K562 (cell line): ENCODE data around the gene TFAP2E. TPM values are rescaled to one million over a fixed set of nuclear protein-coding genes. Genes with fewer than 3 reads are reported as not detected.
A peak's percentile ranks its signal among the peaks of the same experiment; 100 is the strongest.

Experiments used
- ATAC-seq: fragments of 200-7000 bp; cut with Tn5 transposase; 3 replicates; pipeline ENCODE4 v1.9.1; 2020; ENCODE audit warnings: moderate library complexity
- BruUV-seq: library from RNA; stranded (reverse); fragments of 400-500 nt; replicated peaks from 2 replicates; lab custom pipeline; 2021; lab: Mats Ljungman, UMichigan
- CTCF ChIA-PET: fragments of 300-600 bp; formaldehyde crosslinking; extraction: SDS; loops from one replicate; lab custom pipeline; 2021; ENCODE audit warnings: low intra/inter-chr PET ratio; lab: Yijun Ruan, JAX
- POLR2A ChIA-PET: fragments of 300-600, 350-650 bp; sonication (Branson Sonifier 250); formaldehyde crosslinking; extraction: SDS; loops from one replicate; lab custom pipeline; 2021; ENCODE audit warnings: antibody characterized with exemption, inconsistent platforms; lab: Yijun Ruan, JAX
- DNase-seq, 4 experiments: peaks; one replicate each; pipeline versions ENCODE4 v3.0.0 to v3.0.0-alpha.2; 2011 to 2018; ENCODE audit warnings: low spot score in 3 of 4, mixed read lengths in 3 of 4; ENCODE audit errors: extremely low read depth in 1 of 4
- FAIRE-seq: peaks from 2 replicates; lab custom pipeline; 2011; peaks lifted over from hg19 to GRCh38; lab: Jason Lieb, UNC
- H2AFZ ChIP-seq: 2 replicates; pipeline ENCODE4 v1.6.0; 2011; ENCODE audit warnings: low read depth, low read length, control low read depth, inconsistent platforms
- H3K27ac ChIP-seq: fragments of 200-600 bp; 3 replicates; pipeline ENCODE4 v1.8.0; 2011; ENCODE audit warnings: low read depth, mild to moderate bottlenecking, control low read depth, inconsistent platforms, low read length, moderate library complexity, mixed read lengths; ENCODE audit errors: extremely low read depth
- H3K27me3 ChIP-seq, 2 experiments: fragments of 300-600 bp in 1 of 2; 2 replicates in 1 of 2; 3 replicates in 1 of 2; pipeline versions ENCODE4 v1.6.0 to v1.8.0; 2011; ENCODE audit warnings: inconsistent platforms in 2 of 2, low read length in 2 of 2, mild to moderate bottlenecking in 1 of 2, mixed read lengths in 1 of 2, moderate library complexity in 1 of 2; ENCODE audit not compliant: control insufficient read depth in 2 of 2, insufficient read depth in 2 of 2
- H3K36me3 ChIP-seq: fragments of 300-600 bp; 3 replicates; pipeline ENCODE4 v1.8.0; 2011; ENCODE audit warnings: mild to moderate bottlenecking, low read length, inconsistent platforms; ENCODE audit not compliant: control insufficient read depth, insufficient read depth
- H3K4me1 ChIP-seq, 2 experiments: fragments of 200-600 bp in 1 of 2; replicated peaks in 1 of 2; 2 replicates in 1 of 2; 3 replicates in 1 of 2; pipeline versions ENCODE4 v1.5.1 to v1.8.0; 2011; ENCODE audit warnings: inconsistent platforms in 2 of 2, low read length in 2 of 2, mild to moderate bottlenecking in 1 of 2, mixed read lengths in 1 of 2, moderate library complexity in 1 of 2; ENCODE audit not compliant: control insufficient read depth in 2 of 2, insufficient read depth in 2 of 2
- H3K4me2 ChIP-seq: 2 replicates; pipeline ENCODE4 v1.6.1; 2011; ENCODE audit warnings: low read length, control low read depth, inconsistent platforms, mixed read lengths; ENCODE audit not compliant: insufficient read depth
- H3K4me3 ChIP-seq: fragments of 200-600 bp; sonication (generic), shearing (Covaris generic); 2 replicates; pipeline ENCODE4 v1.5.1; 2016; ENCODE audit warnings: control low read depth, inconsistent platforms
- H3K79me2 ChIP-seq: fragments of 200-600 bp; 3 replicates; pipeline ENCODE4 v1.8.0; 2011; ENCODE audit warnings: low read length, inconsistent platforms; ENCODE audit not compliant: control insufficient read depth, insufficient read depth
- H3K9ac ChIP-seq, 2 experiments: 2 replicates each; pipeline versions ENCODE4 v1.6.0 to v1.6.1; 2011; ENCODE audit warnings: low read depth in 2 of 2, low read length in 2 of 2, control low read depth in 1 of 2, inconsistent platforms in 1 of 2, mild to moderate bottlenecking in 1 of 2, mixed read lengths in 1 of 2; ENCODE audit not compliant: insufficient read depth in 1 of 2
- H3K9me1 ChIP-seq: one replicate; pipeline ENCODE4 v1.6.0; 2011; ENCODE audit warnings: inconsistent platforms, mild to moderate bottlenecking, low read length, moderate library complexity; ENCODE audit not compliant: control insufficient read depth, insufficient read depth
- H3K9me3 ChIP-seq: replicated peaks from 2 replicates; pipeline ENCODE4 v1.5.1; 2011; ENCODE audit warnings: low read depth, low read length, inconsistent platforms; ENCODE audit not compliant: control insufficient read depth, insufficient read depth
- H4K20me1 ChIP-seq: replicated peaks from 2 replicates; pipeline ENCODE4 v1.6.1; 2011; ENCODE audit warnings: low read length, inconsistent platforms, mixed read lengths; ENCODE audit not compliant: control insufficient read depth, insufficient read depth
- C11orf30 ChIP-seq: fragments of 450-650 bp; IDR thresholded peaks from 2 replicates; pipeline ENCODE4 v1.6.1; 2016; ENCODE audit warnings: low read depth, mild to moderate bottlenecking
- FOSL1 ChIP-seq: fragments of 200-800 bp; sonication (Bioruptor generic); conservative IDR thresholded peaks from 2 replicates; pipeline ENCODE4 v1.6.1; 2016; ENCODE audit warnings: missing genetic modification characterization, missing compliant biosample characterization
- NRF1 ChIP-seq, 2 experiments: fragments of 450-650 bp; IDR thresholded peaks in 1 of 2; conservative IDR thresholded peaks in 1 of 2; 2 replicates each; pipeline ENCODE4 v1.6.1; 2014; ENCODE audit warnings: mild to moderate bottlenecking in 2 of 2
- PML ChIP-seq: IDR thresholded peaks from 2 replicates; pipeline ENCODE4 v1.6.1; 2012; ENCODE audit warnings: low read length, inconsistent platforms
- ZFPM2 ChIP-seq: fragments of 250-450 bp; sonication (Bioruptor Pico); IDR thresholded peaks from 2 replicates; pipeline ENCODE4 v1.5.1; 2022; ENCODE audit warnings: mild to moderate bottlenecking
- ZNF589 ChIP-seq: fragments of 200-800 bp; sonication (Bioruptor generic); IDR thresholded peaks from 2 replicates; pipeline ENCODE4 v1.6.1; 2016; ENCODE audit warnings: low read depth, missing genetic modification characterization, missing compliant biosample characterization
- WGBS: fragments of 100-300 bp; shearing (Covaris generic); methylation state at CpG from one replicate; pipeline ENCODE4 v1.1.6; 2016; ENCODE audit warnings: low coverage, mixed read lengths; ENCODE audit not compliant: insufficient coverage; ENCODE audit errors: missing lambda C conversion rate; 5-methylcytosine and 5-hydroxymethylcytosine counted together
- in situ Hi-C: fragments of 300-500 bp; cut with MboI; formaldehyde crosslinking; loops from 4 replicates; pipeline ENCODE4 v1.15.0; 2018; ENCODE audit warnings: inconsistent platforms, mixed read lengths
- intact Hi-C: fragments of 100-400 bp; cut with micrococcal nuclease; formaldehyde crosslinking; loops from 2 replicates; pipeline ENCODE4 v1.14.2; 2022
- polyA plus RNA-seq, 8 experiments: library from polyadenylated mRNA; depleted of rRNA in 4 of 8; stranded (reverse) in 5 of 8; unstranded in 3 of 8; fragments of >200 nt; fragmentation: Nextera tagmentation in 2 of 8; fragmentation: Illumina TruSeq in 1 of 8; extraction: Ambion mirVana in 2 of 8; extraction: Trizol in 1 of 8; gene quantifications; 2 replicates each; pipeline versions ENCODE4 v1.2.1 to v1.2.3, GENCODE V29; 2011 to 2014; ENCODE audit warnings: inconsistent platforms in 1 of 8, missing spikeins in 1 of 8
- total RNA-seq, 7 experiments: library from RNA; depleted of rRNA in 6 of 7; stranded (reverse); fragments of >200 nt in 6 of 7; fragmentation: Illumina TruSeq in 2 of 7; extraction: Trizol in 2 of 7; gene quantifications; 2 replicates each; pipeline versions ENCODE4 v1.2.1 to v1.2.3, GENCODE V29; 2011 to 2021; ENCODE audit warnings: low replicate concordance in 1 of 7
- TF ChIP-seq, protein P1 (sequence below), 2 experiments: IDR thresholded peaks; 2 replicates each; pipeline ENCODE4 v1.6.1; 2011; ENCODE audit warnings: borderline replicate concordance in 1 of 2, control low read depth in 1 of 2, low read depth in 1 of 2, low read length in 1 of 2, mild to moderate bottlenecking in 1 of 2, mixed read lengths in 1 of 2, moderate library complexity in 1 of 2; ENCODE audit not compliant: insufficient read depth in 1 of 2, insufficient read length in 1 of 2, poor library complexity in 1 of 2, severe bottlenecking in 1 of 2; ENCODE audit errors: extremely low read depth in 1 of 2

TFAP2E gene
- total and polyA plus RNA-seq, 9 of the 15 experiments (the other 6 are each of a cell fraction or from before 2014, with no cell fraction given): 0.03 to 0.11 (median 0.07) TPM; not detected in 4

DNA sequence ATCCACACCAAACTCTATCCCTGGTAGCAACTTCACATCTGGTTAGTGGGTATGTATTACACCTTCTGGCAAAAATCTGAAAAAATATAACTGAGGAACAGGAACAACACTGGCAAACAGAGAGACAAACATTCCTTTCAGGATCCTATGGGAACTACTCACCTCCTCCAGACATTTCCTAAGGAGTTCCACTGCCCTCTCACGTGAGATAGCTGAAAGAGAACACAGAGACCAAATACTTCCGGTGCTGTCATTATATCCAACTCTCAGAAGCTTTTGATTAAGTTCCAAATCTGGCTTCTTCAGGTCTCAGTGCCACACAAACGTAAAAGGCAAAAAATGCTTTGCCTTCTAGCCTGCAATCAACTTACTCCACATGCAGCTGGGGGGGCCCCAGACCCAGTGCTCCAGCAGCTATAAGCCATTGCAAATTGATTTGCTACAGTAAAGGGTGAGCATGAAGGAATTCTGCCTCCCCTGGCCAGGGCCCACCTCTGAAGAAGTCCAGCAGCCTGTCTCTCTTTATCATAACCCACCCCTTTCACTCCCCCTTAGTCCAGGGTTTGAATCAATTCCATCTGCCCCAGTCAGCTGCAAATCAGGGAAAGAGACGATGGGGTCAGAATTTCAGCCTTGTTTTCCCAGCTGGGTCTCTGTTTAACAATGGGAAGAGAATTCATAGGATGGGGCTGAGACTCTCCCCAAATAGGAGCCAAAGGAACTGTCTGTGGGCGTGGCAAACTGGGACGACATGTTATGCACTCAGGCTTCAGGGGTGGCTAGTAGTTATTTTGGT is 32.2 kb downstream of the TFAP2E start:
- Histone ChIP-seq H4K20me1 (peaks cover 6% of the 10 kb centered on the region; the same call in 1 of the 2 replicates), H3K9ac (peak overlapping the region in 1 of 2 experiments; percentile 3; a peak in 1 of 4 replicates), H3K4me1 (no peaks in the 10 kb centered on the region), H3K79me2 (peaks cover 36% of the 10 kb centered on the region), H3K4me3 (no peak overlapping the region), H3K9me1 (no peaks in the 10 kb centered on the region), H2AFZ (no peak overlapping the region), H3K36me3 (peaks cover 95% of the 10 kb centered on the region), H3K4me2 (no peak overlapping the region), H3K27me3 (no peaks in the 10 kb centered on the region), H3K9me3 (no peaks in the 10 kb centered on the region), H3K27ac (no peak overlapping the region)
- in situ Hi-C loops (no loop called here), intact Hi-C loops (no loop called here)
- no peak for FAIRE-seq
- no TSS peak for BruUV-seq
- ChIA-PET POLR2A (interaction anchor here (0.6 to 1.7 kb wide), 8 partner anchors 9 to 26 kb away, joined by 4 to 6 read pairs (median 4); no protein-coding TSS in a partner anchor), CTCF (no interaction called here)
- DNase-seq: no peak
- 87% methylated on average over 6 of the region's 6 CpGs for WGBS
- no peak for ATAC-seq
- no peak for TF ChIP-seq NRF1 (conservative IDR thresholded peaks at IDR 0.05 in 1 of 2, IDR thresholded peaks at IDR 0.05 in 1 of 2)
- no peak for TF ChIP-seq FOSL1 (tag)
- no peak for TF ChIP-seq ZNF589 (CRISPR knock-in tag)
- TF ChIP-seq PML: no peak
- no peak for TF ChIP-seq ZFPM2 (CRISPR knock-in tag)
- TF ChIP-seq, protein P1, sequence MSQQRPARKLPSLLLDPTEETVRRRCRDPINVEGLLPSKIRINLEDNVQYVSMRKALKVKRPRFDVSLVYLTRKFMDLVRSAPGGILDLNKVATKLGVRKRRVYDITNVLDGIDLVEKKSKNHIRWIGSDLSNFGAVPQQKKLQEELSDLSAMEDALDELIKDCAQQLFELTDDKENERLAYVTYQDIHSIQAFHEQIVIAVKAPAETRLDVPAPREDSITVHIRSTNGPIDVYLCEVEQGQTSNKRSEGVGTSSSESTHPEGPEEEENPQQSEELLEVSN (IDR thresholded peaks at IDR 0.05; ENCODE audit: borderline replicate concordance in 1 of 2, extremely low read depth in 1 of 2, insufficient read depth in 1 of 2, insufficient read length in 1 of 2, low read depth in 1 of 2, low read length in 1 of 2, poor library complexity in 1 of 2, severe bottlenecking in 1 of 2): no peak
- TF ChIP-seq C11orf30: no peak
